DOHH2 (cell line): ENCODE measurements around the gene TMEM258.

Source experiments
- EZH2phosphoT487 ChIP-seq: fragments of 200-600 bp; sonication (generic); IDR thresholded peaks from 2 replicates; pipeline ENCODE4 v1.6.1; 2017; ENCODE audit warnings: borderline replicate concordance, mild to moderate bottlenecking, antibody characterized with exemption, low read length, moderate library complexity, mixed read lengths
- TF ChIP-seq, protein P1 (sequence below): fragments of 200-600 bp; sonication (generic); IDR thresholded peaks from one replicate; pipeline ENCODE4 v1.5.1; 2014; ENCODE audit warnings: antibody characterized with exemption, mild to moderate bottlenecking, low read depth, low read length; ENCODE audit not compliant: poor library complexity, severe bottlenecking

DNA sequence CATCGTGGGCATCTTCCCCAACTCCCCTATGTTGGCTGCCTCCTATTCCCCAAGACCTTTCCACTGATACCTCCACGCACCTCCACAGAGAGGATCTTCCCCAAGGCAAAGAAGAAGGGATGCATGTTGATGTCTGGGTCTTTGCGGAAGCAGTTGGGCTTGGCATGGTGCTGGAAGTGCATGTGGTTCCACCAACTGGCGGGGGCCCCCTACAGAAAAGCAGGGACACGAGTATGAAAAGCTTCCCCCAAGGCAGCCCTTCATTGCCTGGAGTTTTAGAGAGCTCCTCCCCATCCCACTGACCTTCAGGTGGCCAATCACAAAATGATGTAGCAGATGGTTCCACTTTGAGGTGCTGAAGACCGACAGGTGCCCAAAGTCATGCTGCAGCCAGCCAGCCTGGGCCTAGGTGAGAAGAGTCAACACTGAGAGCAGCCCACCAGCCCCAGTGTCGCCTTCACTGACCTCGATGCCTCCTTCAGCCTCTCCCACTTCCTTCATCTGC, 18.3 kb upstream of the TMEM258 start:
- TF ChIP-seq, protein P1, sequence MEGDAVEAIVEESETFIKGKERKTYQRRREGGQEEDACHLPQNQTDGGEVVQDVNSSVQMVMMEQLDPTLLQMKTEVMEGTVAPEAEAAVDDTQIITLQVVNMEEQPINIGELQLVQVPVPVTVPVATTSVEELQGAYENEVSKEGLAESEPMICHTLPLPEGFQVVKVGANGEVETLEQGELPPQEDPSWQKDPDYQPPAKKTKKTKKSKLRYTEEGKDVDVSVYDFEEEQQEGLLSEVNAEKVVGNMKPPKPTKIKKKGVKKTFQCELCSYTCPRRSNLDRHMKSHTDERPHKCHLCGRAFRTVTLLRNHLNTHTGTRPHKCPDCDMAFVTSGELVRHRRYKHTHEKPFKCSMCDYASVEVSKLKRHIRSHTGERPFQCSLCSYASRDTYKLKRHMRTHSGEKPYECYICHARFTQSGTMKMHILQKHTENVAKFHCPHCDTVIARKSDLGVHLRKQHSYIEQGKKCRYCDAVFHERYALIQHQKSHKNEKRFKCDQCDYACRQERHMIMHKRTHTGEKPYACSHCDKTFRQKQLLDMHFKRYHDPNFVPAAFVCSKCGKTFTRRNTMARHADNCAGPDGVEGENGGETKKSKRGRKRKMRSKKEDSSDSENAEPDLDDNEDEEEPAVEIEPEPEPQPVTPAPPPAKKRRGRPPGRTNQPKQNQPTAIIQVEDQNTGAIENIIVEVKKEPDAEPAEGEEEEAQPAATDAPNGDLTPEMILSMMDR: no peak
- TF ChIP-seq EZH2phosphoT487: no peak
